NCI-H1694 (cell line): Measurements from ENCODE around the gene SFRP5.

Experiments
- DNase-seq: peaks from one replicate; lab custom pipeline; 2025; lab: John Stamatoyannopoulos, UW

SFRP5 gene

GRCh38 chr10:97771913-97772823 is at the start of gene SFRP5:
SFRP5 (minus strand) TSS chr10:97771999; CDS start chr10:97771833, 166 bp downstream.
- no peak for DNase-seq

GRCh38 chr10:97820096-97820704 is 48.4 kb upstream of the SFRP5 start:
- no peak for DNase-seq

- no peak for DNase-seq
Measured at GRCh38 chr10:97818572-97818971, 46.8 kb upstream of the SFRP5 start.

GRCh38 chr10:97816609-97817008 is 44.8 kb upstream of the SFRP5 start:
- no peak for DNase-seq

- DNase-seq, result no peak
Measured at GRCh38 chr10:97814996-97815395, 43.2 kb upstream of the SFRP5 start.

- DNase-seq, result no peak
Measured at GRCh38 chr10:97813311-97813710, 41.5 kb upstream of the SFRP5 start.

- DNase-seq, result no peak
Measured at GRCh38 chr10:97812696-97813095, 40.9 kb upstream of the SFRP5 start.

GRCh38 chr10:97811958-97812357 is 40.2 kb upstream of the SFRP5 start:
- DNase-seq, result no peak

- DNase-seq, result no peak
Measured at GRCh38 chr10:97810446-97810845, 38.6 kb upstream of the SFRP5 start.

- no peak for DNase-seq
Measured at GRCh38 chr10:97805949-97806348, 34.1 kb upstream of the SFRP5 start.

GRCh38 chr10:97805096-97805884 is 33.5 kb upstream of the SFRP5 start:
- DNase-seq, result no peak

- DNase-seq, result no peak
Measured at GRCh38 chr10:97801422-97801821, 29.6 kb upstream of the SFRP5 start.

- no peak for DNase-seq
Measured at GRCh38 chr10:97800474-97800873, 28.7 kb upstream of the SFRP5 start.

- DNase-seq, result no peak
Measured at GRCh38 chr10:97798958-97799610, 27.3 kb upstream of the SFRP5 start.

- no peak for DNase-seq
Measured at GRCh38 chr10:97796651-97797050, 24.9 kb upstream of the SFRP5 start.

GRCh38 chr10:97795886-97796285 is 24.1 kb upstream of the SFRP5 start:
- DNase-seq, result no peak

GRCh38 chr10:97791824-97792721 is 20.3 kb upstream of the SFRP5 start:
- DNase-seq, result peak; percentile 30

GRCh38 chr10:97789770-97790397 is 18.1 kb upstream of the SFRP5 start:
- DNase-seq, result no peak

GRCh38 chr10:97788552-97789442 is 17.0 kb upstream of the SFRP5 start:
- no peak for DNase-seq
